Activated CD8-positive, alpha-beta T cell treated with anti-CD3 and anti-CD28 coated beads for 36 hours (primary cell): ENCODE data around the gene SPEF2. TPM values are rescaled to one million over a fixed set of nuclear protein-coding genes. Genes with fewer than 3 reads are reported as not detected.
A peak's percentile ranks its signal among the peaks of the same experiment; 100 is the strongest.

Experiments
- ATAC-seq: fragments of 200-7000 bp; cut with Tn5 transposase; one replicate; pipeline ENCODE4 v1.10.0; 2021; ENCODE audit warnings: mild to moderate bottlenecking, moderate library complexity
- CTCF ChIA-PET: fragments of 350-600 bp; sonication (Branson Sonifier 250); formaldehyde crosslinking; loops from one replicate; lab custom pipeline; 2021; ENCODE audit warnings: antibody characterized with exemption; lab: Charles Lee
- POLR2A ChIA-PET: fragments of 350-600 bp; sonication (Branson Sonifier 250); formaldehyde crosslinking; loops from one replicate; lab custom pipeline; 2021; ENCODE audit warnings: antibody characterized with exemption; lab: Charles Lee
- DNase-seq: peaks from one replicate; pipeline ENCODE4 v3.0.0-alpha.2; 2020
- H3K27ac Mint-ChIP-seq: one replicate; pipeline ENCODE4 v1.8.0; 2021; ENCODE audit warnings: mild to moderate bottlenecking, mixed read lengths
- H3K27me3 Mint-ChIP-seq: one replicate; pipeline ENCODE4 v1.8.0; 2021; ENCODE audit warnings: mixed read lengths
- H3K36me3 Mint-ChIP-seq: one replicate; pipeline ENCODE4 v1.8.0; 2021; ENCODE audit warnings: low read depth, mixed read lengths
- H3K4me1 Mint-ChIP-seq: one replicate; pipeline ENCODE4 v1.8.0; 2021; ENCODE audit warnings: low read depth, mixed read lengths
- H3K4me3 Mint-ChIP-seq: one replicate; pipeline ENCODE4 v1.8.0; 2021; ENCODE audit warnings: mild to moderate bottlenecking, moderate library complexity, mixed read lengths
- H3K9me3 Mint-ChIP-seq: one replicate; pipeline ENCODE4 v1.8.0; 2021; ENCODE audit warnings: mixed read lengths
- CTCF ChIP-seq: fragments of 200-600 bp; IDR thresholded peaks from one replicate; pipeline ENCODE4 v1.8.0; 2022; ENCODE audit warnings: antibody characterized with exemption, mild to moderate bottlenecking
- intact Hi-C: fragments of 100-400 bp; cut with micrococcal nuclease; formaldehyde crosslinking; loops from one replicate; pipeline ENCODE4 v1.10.0; 2022
- total RNA-seq, 2 experiments: library from RNA; stranded (reverse); gene quantifications; one replicate each; pipeline ENCODE4 v1.2.3, GENCODE V29; 2021

Gene SPEF2
- total RNA-seq, 2 experiments from 2014 or later, result 8.4 to 9.9 TPM

DNA sequence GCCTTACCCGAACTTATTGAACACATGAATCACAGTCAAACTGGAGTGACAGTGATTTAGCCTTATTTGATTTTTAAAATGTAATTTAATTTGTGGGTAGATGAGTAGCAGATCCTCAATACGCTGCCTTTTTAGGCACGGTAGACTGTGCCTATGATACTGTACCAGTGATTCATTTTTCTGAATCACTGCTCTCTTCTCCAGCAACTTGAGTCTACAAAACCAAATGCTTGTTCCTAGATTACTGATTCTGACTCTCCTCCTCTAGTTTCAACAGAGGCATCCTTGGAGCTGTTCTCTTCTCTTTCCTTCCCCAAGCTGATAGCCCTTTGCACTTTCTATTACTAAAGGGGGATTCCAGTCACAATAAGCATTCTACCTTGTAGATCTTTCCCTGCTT lies 144.7 kb downstream of the SPEF2 start:
- no peaks in the 10 kb centered on the region for H3K27me3 Mint-ChIP-seq
- intact Hi-C loops, result no loop called here
- no peak for TF ChIP-seq CTCF
- CTCF ChIA-PET, result interaction anchor here (2.3 kb wide), 1 partner anchor 14 kb away, joined by 9 read pairs; no protein-coding TSS in a partner anchor
- no peak overlapping the region for H3K27ac Mint-ChIP-seq
- H3K36me3 Mint-ChIP-seq, result peaks cover 1% of the 10 kb centered on the region
- POLR2A ChIA-PET, result no interaction called here
- DNase-seq (no peak), ATAC-seq (no peak)
- H3K4me3 Mint-ChIP-seq, result no peak overlapping the region
- H3K9me3 Mint-ChIP-seq, result no peaks in the 10 kb centered on the region
- peaks cover 30% of the 10 kb centered on the region for H3K4me1 Mint-ChIP-seq

DNA sequence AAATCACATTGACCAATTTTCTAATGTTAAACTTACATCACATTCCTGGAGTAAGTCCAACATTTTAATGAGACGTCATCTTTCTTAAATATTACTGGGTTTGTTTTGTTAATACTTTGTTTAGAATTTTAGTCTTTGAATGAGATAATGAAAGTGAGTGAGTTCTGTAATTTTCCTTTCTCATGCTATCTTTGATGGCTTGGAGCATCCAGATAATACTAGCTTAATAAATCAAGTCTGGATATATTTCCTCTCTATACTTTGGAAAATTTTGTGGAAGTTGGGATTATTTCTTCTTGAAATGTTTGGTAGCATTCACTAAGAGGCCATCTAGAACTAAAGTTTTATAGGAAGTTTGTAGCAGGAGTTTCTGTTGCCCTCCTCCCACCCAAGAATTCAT lies 148.3 kb downstream of the SPEF2 start:
- no peak for TF ChIP-seq CTCF
- intact Hi-C loops, result no loop called here
- Mint-ChIP-seq H3K36me3 (peaks cover 1% of the 10 kb centered on the region), H3K27ac (no peak overlapping the region), H3K4me3 (no peak overlapping the region), H3K9me3 (no peaks in the 10 kb centered on the region), H3K4me1 (peaks cover 32% of the 10 kb centered on the region), H3K27me3 (no peaks in the 10 kb centered on the region)
- DNase-seq (no peak), ATAC-seq (no peak)
- CTCF ChIA-PET, result interaction anchor here (0.6 kb wide), 1 partner anchor 115 kb away, joined by 3 read pairs; no protein-coding TSS in a partner anchor
- POLR2A ChIA-PET, result interaction anchor here (0.8 kb wide), 1 partner anchor 10 kb away, joined by 3 read pairs; no protein-coding TSS in a partner anchor

- TF ChIP-seq CTCF, result no peak
- H3K27ac Mint-ChIP-seq, result peak overlapping the region; percentile 13
- no peak overlapping the region for H3K4me3 Mint-ChIP-seq
- H3K27me3 Mint-ChIP-seq, result no peaks in the 10 kb centered on the region
- H3K4me1 Mint-ChIP-seq, result peaks cover 46% of the 10 kb centered on the region
- no peaks in the 10 kb centered on the region for H3K9me3 Mint-ChIP-seq
- ATAC-seq, result no peak
- intact Hi-C loops, result no loop called here
- ChIA-PET POLR2A (no interaction called here), CTCF (interaction anchor here (0.7 to 1.5 kb wide), 3 partner anchors 10 to 88 kb away, joined by 3 to 6 read pairs (median 3); no protein-coding TSS in a partner anchor)
- peaks cover 5% of the 10 kb centered on the region for H3K36me3 Mint-ChIP-seq
- DNase-seq, result no peak
These were observed 153.6 kb downstream of the SPEF2 start for GRCh38 chr5:35771300-35771699.

GRCh38 chr5:35771839-35772238 lies 154.2 kb downstream of the SPEF2 start:
- Mint-ChIP-seq H3K27me3 (no peaks in the 10 kb centered on the region), H3K4me1 (peaks cover 48% of the 10 kb centered on the region), H3K4me3 (no peak overlapping the region), H3K9me3 (no peaks in the 10 kb centered on the region), H3K36me3 (peaks cover 5% of the 10 kb centered on the region), H3K27ac (no peak overlapping the region)
- intact Hi-C loops, result no loop called here
- no peak for TF ChIP-seq CTCF
- POLR2A ChIA-PET, result interaction anchor here (0.8 to 1.1 kb wide), 3 partner anchors 69 to 154 kb away, joined by 3 to 5 read pairs (median 4); no protein-coding TSS in a partner anchor
- DNase-seq, result no peak
- CTCF ChIA-PET, result interaction anchor here (0.7 to 1.5 kb wide), 2 partner anchors 9 to 87 kb away, joined by 3 to 6 read pairs; no protein-coding TSS in a partner anchor
- ATAC-seq, result no peak

- Mint-ChIP-seq H3K4me3 (no peak overlapping the region), H3K27ac (peak overlapping the region; percentile 62), H3K27me3 (no peaks in the 10 kb centered on the region), H3K36me3 (peaks cover 5% of the 10 kb centered on the region), H3K9me3 (no peaks in the 10 kb centered on the region), H3K4me1 (peaks cover 63% of the 10 kb centered on the region)
- ChIA-PET POLR2A (no interaction called here), CTCF (interaction anchor here (1.4 to 1.9 kb wide), 2 partner anchors 148 to 151 kb away, joined by 4 to 6 read pairs; no protein-coding TSS in a partner anchor)
- ATAC-seq (peak; percentile 85), DNase-seq (peak; percentile 61)
- intact Hi-C loops, result no loop called here
- TF ChIP-seq CTCF, result no peak
These were observed 156.3 kb downstream of the SPEF2 start for GRCh38 chr5:35773967-35774366.
